Left hindlimb (tissue), 1 donor: Measurements from ENCODE around the gene AP3B1.

Source experiments
- DNase-seq: peaks from one replicate; pipeline ENCODE4 v3.0.0-alpha.2; 2018

Gene AP3B1

DNA sequence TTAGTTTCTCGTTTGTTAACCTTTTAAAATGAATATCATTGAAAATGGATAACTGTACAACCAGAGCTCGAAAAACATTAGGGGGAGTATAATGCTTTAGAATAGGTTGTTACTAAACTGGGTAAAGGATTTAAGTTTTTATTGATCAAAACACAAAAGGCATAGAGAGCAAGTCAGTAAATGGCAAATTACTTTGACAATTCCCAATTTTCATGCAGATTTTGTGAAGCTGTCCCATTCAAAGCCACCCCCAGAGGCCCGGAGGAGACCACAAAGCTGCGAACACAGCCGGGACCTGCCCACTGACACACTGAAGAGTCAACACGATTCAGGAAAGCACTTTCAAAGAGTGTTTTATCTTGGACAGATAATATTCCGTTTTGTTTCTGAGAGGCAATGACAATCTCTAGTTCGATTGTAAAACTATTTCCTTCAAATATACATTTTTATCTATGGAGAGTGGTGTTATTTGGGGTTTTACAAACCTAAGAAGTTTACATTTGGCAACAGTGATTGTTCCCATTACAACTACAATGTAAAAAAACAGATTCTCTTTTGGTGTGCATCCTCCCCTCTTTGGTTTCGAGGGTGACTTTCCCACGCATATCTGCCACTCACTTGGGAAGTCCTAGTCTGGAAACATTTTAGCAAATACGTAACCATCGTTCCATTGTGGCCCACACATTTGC lies 335.7 kb downstream of the AP3B1 start:
- DNase-seq: no peak

DNA sequence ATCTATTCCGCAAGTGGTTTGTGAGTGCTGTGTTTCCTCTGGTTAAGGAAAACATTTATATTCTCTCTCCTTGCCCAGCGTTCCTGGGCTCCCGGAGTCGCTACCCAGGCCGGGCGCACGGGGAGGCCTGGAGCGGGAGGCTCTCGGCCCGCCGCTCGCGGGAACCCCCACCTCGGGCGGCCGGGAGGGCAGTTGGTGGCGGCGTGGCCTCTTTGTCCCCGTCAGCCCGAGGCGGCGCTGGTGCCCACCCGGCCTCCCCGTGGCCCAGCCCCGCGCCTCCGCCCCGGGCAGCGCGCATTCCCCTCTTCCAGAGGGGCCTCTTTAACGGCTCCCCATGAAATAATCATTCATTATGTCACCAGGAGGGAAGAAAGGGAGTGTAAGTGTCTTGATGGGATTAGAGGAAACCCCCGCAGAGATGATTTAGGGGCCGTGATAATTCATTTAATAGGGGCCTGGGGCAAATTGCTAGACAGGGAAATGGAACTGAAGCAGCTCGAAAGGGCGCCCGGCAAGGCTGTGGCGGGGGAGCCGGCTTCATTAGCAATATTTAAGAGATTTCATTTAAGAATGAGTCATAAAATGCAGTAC lies 336.5 kb downstream of the AP3B1 start:
- no peak for DNase-seq

DNA sequence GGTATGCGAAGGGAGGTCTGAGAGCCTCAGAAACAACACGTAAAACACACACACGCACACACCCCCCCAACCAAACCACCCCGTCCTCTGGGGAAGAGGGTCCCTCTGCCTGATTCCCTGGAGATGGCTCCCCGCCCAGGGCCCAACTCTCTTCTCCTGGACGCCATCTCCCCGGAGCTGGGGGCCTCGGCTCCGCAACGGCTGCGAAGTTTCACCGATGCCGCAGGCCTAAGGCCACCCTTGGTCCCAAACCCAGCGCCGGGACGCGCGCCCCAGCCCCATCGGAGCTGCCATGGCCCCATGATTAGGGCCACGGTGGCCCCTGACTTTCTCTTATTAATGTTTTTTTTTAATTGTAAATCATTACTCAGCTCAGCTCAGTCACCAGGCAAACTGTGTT lies 337.0 kb downstream of the AP3B1 start:
- no peak for DNase-seq

DNA sequence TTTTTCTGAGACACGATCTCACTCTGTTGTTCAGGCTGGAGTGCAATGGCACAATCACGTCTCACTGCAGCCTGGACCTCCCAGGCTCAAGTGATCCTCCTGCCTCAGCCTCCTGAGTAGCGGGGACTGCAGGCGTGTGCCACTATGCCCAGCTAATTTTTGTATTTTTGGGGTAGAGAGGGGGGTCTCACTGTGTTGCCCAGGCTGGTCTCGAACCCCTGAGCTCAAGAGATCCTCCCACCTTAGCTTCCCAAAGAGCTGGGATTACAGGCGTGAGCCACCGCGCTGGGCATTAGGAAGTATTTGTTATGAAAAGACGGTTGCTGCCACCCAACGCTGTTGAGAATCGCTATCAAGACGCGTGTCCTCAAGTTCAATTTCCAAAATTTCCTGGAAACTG lies 337.4 kb downstream of the AP3B1 start:
- DNase-seq: no peak

DNA sequence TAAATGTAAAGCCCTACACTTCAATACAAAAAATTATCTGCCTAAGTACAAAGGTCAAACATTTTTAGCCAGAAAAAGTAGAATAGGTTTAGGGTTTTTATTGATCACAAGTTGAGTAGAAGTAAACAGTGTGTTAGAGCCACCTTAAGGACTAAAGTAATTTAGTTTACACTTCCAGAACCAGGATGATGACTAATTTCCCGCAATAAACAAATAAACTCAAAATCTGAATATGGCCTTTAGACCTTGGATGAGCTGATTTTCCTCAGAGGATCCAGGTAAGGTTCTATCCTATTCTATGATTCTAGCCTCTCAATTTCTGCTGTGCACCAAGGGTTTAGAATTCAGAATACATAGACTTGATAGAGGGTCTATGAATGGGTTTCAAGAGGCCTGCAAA lies 338.9 kb downstream of the AP3B1 start:
- DNase-seq: no peak

DNA sequence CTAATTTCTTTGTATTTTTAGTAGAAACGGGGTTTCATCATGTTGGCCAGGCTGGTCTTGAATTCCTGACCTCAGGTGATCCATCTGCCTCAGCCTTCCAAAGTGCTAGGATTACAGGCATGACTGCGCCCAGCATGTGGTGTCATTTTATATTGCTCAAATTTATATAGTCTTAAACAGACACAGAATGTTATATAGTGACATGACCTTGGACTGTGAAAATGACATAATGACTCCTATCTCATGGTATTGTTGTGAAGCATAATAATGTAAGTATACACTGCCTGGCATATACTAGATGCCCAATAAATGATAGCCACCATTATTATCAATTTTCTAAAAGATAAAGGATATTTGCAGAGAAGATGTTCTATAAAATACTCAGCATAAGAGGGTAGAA lies 341.1 kb downstream of the AP3B1 start:
- DNase-seq: no peak

DNA sequence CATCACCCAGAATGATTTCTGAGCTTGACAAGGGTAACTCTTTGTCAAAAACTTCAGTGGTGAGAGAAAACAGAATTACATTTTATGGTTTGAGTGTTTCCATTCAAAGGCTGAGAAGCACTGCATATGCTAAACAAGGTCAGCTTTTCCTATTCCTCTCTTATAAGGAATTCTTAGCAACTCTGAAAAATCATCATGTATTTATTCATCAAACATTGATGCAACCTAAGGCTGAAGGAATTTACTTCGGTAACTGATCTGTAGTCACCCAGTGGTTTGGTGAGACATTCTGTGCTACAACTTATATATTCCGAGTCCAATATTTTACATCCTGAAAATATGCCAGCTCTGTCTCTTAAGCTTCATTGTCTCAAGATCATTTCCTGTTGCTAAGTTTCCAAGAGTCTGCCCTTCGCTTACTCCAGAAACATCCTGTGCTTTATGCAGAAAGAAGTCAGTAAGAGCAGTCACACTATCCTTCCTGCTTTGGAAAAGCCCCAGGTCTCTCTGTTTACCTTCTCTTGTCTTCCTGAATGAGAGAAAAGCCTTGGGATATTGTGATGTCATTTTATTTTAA lies 341.8 kb downstream of the AP3B1 start:
- DNase-seq: no peak
